CD4-positive, alpha-beta T cell (primary cell): Measurements from ENCODE around the gene TAS2R40. TPM values are rescaled to one million over a fixed set of nuclear protein-coding genes. Genes with fewer than 3 reads are reported as not detected.

Source experiments
- ATAC-seq: fragments of 200-7000 bp; cut with Tn5 transposase; one replicate; pipeline ENCODE4 v1.10.0; 2022; ENCODE audit warnings: mild to moderate bottlenecking; ENCODE audit not compliant: poor library complexity
- CTCF ChIA-PET: fragments of 350-600 bp; sonication (Branson Sonifier 250); formaldehyde crosslinking; loops from one replicate; lab custom pipeline; 2021; ENCODE audit warnings: antibody characterized with exemption, inconsistent platforms; lab: Charles Lee
- POLR2A ChIA-PET: fragments of 350-600 bp; sonication (Branson Sonifier 250); formaldehyde crosslinking; loops from one replicate; lab custom pipeline; 2021; ENCODE audit warnings: antibody characterized with exemption, inconsistent platforms; lab: Charles Lee
- DNase-seq, 14 experiments: peaks; one replicate each; pipeline ENCODE4 v3.0.0-alpha.2; 2013 to 2020; ENCODE audit warnings: mixed read lengths in 2 of 14
- H3K27ac ChIP-seq, 2 donors: one replicate each; pipeline versions ENCODE4 v1.5.1 to v1.7.0; 2013; ENCODE audit warnings: low read length in 2 of 2, low read depth in 1 of 2, mild to moderate bottlenecking in 1 of 2
- H3K27me3 ChIP-seq, 2 experiments: 1 replicate in 1 of 2; 2 replicates in 1 of 2; pipeline versions ENCODE4 v1.6.1 to v1.7.0; 2013; ENCODE audit warnings: low read length in 2 of 2, control low read depth in 1 of 2, mild to moderate bottlenecking in 1 of 2, moderate library complexity in 1 of 2; ENCODE audit not compliant: insufficient read depth in 2 of 2, control insufficient read depth in 1 of 2
- H3K36me3 ChIP-seq: one replicate; pipeline ENCODE4 v1.6.1; 2013; ENCODE audit warnings: low read length, control low read depth; ENCODE audit not compliant: insufficient read depth
- H3K4me1 ChIP-seq: one replicate; pipeline ENCODE4 v1.6.1; 2013; ENCODE audit warnings: low read length, control low read depth; ENCODE audit not compliant: insufficient read depth
- H3K4me3 ChIP-seq: one replicate; pipeline ENCODE4 v1.5.1; 2013; ENCODE audit warnings: mild to moderate bottlenecking, low read length, moderate library complexity
- H3K9me3 ChIP-seq, 2 experiments: 1 replicate in 1 of 2; 2 replicates in 1 of 2; pipeline versions ENCODE4 v1.6.1 to v1.7.0; 2013; ENCODE audit warnings: low read length in 2 of 2, mild to moderate bottlenecking in 2 of 2, control low read depth in 1 of 2, moderate library complexity in 1 of 2; ENCODE audit not compliant: control insufficient read depth in 1 of 2, insufficient read depth in 1 of 2
- H3K27ac Mint-ChIP-seq: one replicate; pipeline ENCODE4 v1.8.0; 2020; ENCODE audit warnings: mixed read lengths
- H3K27me3 Mint-ChIP-seq: one replicate; pipeline ENCODE4 v1.8.0; 2021; ENCODE audit warnings: mixed read lengths
- H3K36me3 Mint-ChIP-seq: one replicate; pipeline ENCODE4 v1.8.0; 2021; ENCODE audit warnings: low read depth, mixed read lengths
- H3K4me1 Mint-ChIP-seq: one replicate; pipeline ENCODE4 v1.8.0; 2021; ENCODE audit warnings: low read depth, mixed read lengths
- H3K4me3 Mint-ChIP-seq: one replicate; pipeline ENCODE4 v1.8.0; 2020; ENCODE audit warnings: mild to moderate bottlenecking, mixed read lengths
- H3K9me3 Mint-ChIP-seq: one replicate; pipeline ENCODE4 v1.8.0; 2020; ENCODE audit warnings: mixed read lengths
- CTCF ChIP-seq: fragments of 200-600 bp; IDR thresholded peaks from one replicate; pipeline ENCODE4 v1.8.0; 2022; ENCODE audit warnings: antibody characterized with exemption, mild to moderate bottlenecking
- intact Hi-C, 2 experiments: fragments of 100-400 bp; cut with DNase I in 1 of 2; cut with micrococcal nuclease in 1 of 2; formaldehyde crosslinking; loops; one replicate each; pipeline versions ENCODE4 v1.15.1 to v1.9.0; 2023 to 2025; cut with DNase I, micrococcal nuclease
- total RNA-seq, 174 experiments: library from RNA in 2 of 174; stranded (reverse) in 2 of 174; gene quantifications; one replicate each; pipeline ENCODE4 v1.2.3 and lab custom pipeline; 2021 to 2026

TAS2R40 gene
- total RNA-seq, 2 experiments from 2014 or later = not detected

DNA sequence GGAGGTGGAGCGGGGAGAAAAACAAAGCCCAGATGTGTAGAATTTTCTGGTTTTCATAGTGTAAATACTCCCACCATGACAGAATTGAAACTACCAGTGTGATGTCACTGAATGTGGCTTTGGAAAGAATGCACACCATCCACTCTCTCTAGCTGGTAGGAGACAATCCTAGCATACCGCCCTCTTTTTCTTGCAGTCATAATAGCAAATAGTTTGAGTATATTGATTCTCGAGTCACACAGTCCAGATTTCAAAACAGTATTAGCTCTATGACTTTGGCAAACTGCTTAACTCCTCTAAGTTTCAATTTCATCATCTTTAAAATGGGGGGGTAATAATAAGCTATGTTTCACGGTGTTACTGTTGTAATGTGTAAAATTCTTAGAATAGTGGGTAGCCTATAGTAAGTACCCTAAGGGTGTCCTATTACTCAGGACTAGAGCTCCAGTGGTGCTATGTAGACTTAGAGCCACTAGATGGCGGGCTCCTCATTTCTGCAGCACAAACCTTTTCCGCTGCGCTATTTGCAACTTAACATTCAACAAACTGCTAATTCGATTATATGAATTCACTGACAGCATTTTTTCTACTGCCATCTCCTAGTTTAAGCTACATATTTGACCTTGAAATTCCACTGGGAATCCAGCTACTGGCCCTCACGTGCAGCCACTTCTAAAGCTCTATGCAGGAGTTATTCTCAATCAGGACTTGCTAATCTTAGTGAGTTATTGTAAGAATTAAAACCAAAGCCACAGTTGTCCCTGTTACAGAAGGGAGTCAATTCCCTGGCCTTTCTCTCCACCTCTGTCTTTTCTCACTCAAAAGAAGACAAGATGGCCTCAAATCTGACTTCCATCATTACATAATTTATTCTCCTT lies 18.7 kb downstream of the TAS2R40 start:
- peak; percentile 95 for TF ChIP-seq CTCF
- peak overlapping the region; percentile 7 for H3K4me3 Mint-ChIP-seq
- H3K27me3 ChIP-seq = peaks cover 0 to 6% of the 10 kb centered on the region in 2 experiments
- H3K27ac ChIP-seq = no peak overlapping the region
- no peak overlapping the region for H3K27ac Mint-ChIP-seq
- ATAC-seq = peak; percentile 99
- peaks cover 6 to 21% of the 10 kb centered on the region in 2 experiments for H3K9me3 ChIP-seq
- H3K27me3 Mint-ChIP-seq = peaks cover 10% of the 10 kb centered on the region
- peaks cover 9% of the 10 kb centered on the region for H3K36me3 Mint-ChIP-seq
- no peaks in the 10 kb centered on the region for H3K36me3 ChIP-seq
- POLR2A ChIA-PET = interaction anchor here (0.6 to 2.2 kb wide), 27 partner anchors 9 to 177 kb away, joined by 3 to 21 read pairs (median 4); partner anchors contain the start of genes CASP2 and GSTK1
- peaks cover 12% of the 10 kb centered on the region for H3K9me3 Mint-ChIP-seq
- intact Hi-C loops = loop anchor here (1.0 to 2.0 kb wide), 6 partner anchors 24 to 176 kb away; no protein-coding TSS in a partner anchor
- DNase-seq = peak; percentile 43 to 88 (median 66)
- H3K4me1 Mint-ChIP-seq = peaks cover 31% of the 10 kb centered on the region
- no peak overlapping the region for H3K4me3 ChIP-seq
- H3K4me1 ChIP-seq = peaks cover 12% of the 10 kb centered on the region
- CTCF ChIA-PET = interaction anchor here (0.8 to 3.4 kb wide), 46 partner anchors 8 to 233 kb away, joined by 3 to 92 read pairs (median 4); partner anchors contain the start of genes CASP2 and GSTK1

DNA sequence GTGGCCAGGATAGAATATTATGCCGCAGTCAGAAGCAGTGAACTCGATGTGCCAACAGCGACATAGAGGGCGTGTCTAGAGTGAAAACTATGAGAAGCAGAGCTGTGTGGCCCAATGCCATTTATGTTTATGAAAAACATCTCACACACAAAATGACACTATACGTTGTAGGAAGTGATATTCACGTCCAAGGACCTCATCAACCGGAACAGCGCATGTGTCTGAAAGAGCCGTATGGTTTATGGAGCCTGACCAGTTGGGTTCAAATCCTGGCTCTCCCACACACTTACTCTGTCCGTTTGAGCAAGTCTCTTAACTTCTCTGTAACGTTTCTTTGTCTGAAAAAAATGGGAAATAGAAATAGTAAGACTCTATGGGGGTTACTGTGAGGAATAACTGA lies 20.5 kb downstream of the TAS2R40 start:
- H3K27me3 ChIP-seq = peaks cover 0 to 6% of the 10 kb centered on the region in 2 experiments
- no peaks in the 10 kb centered on the region for H3K36me3 Mint-ChIP-seq
- H3K9me3 ChIP-seq = peaks cover 3 to 6% of the 10 kb centered on the region in 2 experiments
- ChIA-PET CTCF (interaction anchor here (0.7 kb wide), 1 partner anchor 29 kb away, joined by 3 read pairs; no protein-coding TSS in a partner anchor), POLR2A (interaction anchor here (1.6 kb wide), 1 partner anchor 21 kb away, joined by 6 read pairs; the partner anchor contains the start of gene GSTK1)
- no peak overlapping the region for H3K4me3 Mint-ChIP-seq
- H3K4me1 Mint-ChIP-seq = peaks cover 49% of the 10 kb centered on the region
- H3K4me1 ChIP-seq = peaks cover 28% of the 10 kb centered on the region
- H3K27ac Mint-ChIP-seq = no peak overlapping the region
- H3K27ac ChIP-seq = no peak overlapping the region
- H3K4me3 ChIP-seq = no peak overlapping the region
- peaks cover 3% of the 10 kb centered on the region for H3K9me3 Mint-ChIP-seq
- ATAC-seq (no peak), DNase-seq (no peak)
- no peak for TF ChIP-seq CTCF
- no peaks in the 10 kb centered on the region for H3K27me3 Mint-ChIP-seq
- intact Hi-C loops = no loop called here
- no peaks in the 10 kb centered on the region for H3K36me3 ChIP-seq

DNA sequence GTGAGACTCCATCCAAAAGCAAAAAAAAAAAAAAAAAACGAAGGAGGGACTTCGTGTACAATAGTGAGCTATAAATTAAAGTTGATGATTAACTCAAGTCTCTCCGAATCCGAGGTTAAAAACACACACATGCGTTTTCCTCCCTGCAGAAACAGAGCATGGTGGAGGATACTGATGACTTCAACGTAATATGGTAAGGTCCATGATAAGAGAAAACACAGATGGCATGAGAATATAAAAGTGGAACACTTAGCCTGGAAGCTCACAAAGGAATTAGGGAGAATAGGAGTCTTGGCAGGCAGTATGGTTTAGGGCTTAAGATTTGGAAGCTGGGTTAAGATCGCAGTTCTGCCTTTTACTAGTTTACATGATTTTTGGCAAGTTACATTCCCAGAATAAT lies 21.3 kb downstream of the TAS2R40 start:
- Histone ChIP-seq H3K4me1 (peaks cover 28% of the 10 kb centered on the region), H3K9me3 (no peaks in the 10 kb centered on the region), H3K4me3 (no peak overlapping the region), H3K36me3 (no peaks in the 10 kb centered on the region), H3K27me3 (no peaks in the 10 kb centered on the region), H3K27ac (no peak overlapping the region)
- Mint-ChIP-seq H3K4me1 (peaks cover 57% of the 10 kb centered on the region), H3K27me3 (no peaks in the 10 kb centered on the region), H3K27ac (no peak overlapping the region), H3K36me3 (no peaks in the 10 kb centered on the region), H3K4me3 (no peak overlapping the region), H3K9me3 (peaks cover 3% of the 10 kb centered on the region)
- CTCF ChIA-PET = interaction anchor here (0.7 to 1.5 kb wide), 3 partner anchors 15 to 45 kb away, joined by 3 to 5 read pairs (median 3); partner anchors contain the start of gene CASP2
- intact Hi-C loops = no loop called here
- ATAC-seq = no peak
- POLR2A ChIA-PET = interaction anchor here (1.0 to 1.6 kb wide), 3 partner anchors 16 to 45 kb away, joined by 3 to 6 read pairs (median 3); partner anchors contain the start of genes CASP2 and GSTK1
- no peak for DNase-seq
- TF ChIP-seq CTCF = no peak
